UCSD-AML1 (cell line): ENCODE results near the gene COL4A2.

Source experiments
- DNase-seq: peaks from one replicate; lab custom pipeline; 2025; ENCODE audit not compliant: unreplicated experiment; lab: John Stamatoyannopoulos, UW

Gene COL4A2

DNA sequence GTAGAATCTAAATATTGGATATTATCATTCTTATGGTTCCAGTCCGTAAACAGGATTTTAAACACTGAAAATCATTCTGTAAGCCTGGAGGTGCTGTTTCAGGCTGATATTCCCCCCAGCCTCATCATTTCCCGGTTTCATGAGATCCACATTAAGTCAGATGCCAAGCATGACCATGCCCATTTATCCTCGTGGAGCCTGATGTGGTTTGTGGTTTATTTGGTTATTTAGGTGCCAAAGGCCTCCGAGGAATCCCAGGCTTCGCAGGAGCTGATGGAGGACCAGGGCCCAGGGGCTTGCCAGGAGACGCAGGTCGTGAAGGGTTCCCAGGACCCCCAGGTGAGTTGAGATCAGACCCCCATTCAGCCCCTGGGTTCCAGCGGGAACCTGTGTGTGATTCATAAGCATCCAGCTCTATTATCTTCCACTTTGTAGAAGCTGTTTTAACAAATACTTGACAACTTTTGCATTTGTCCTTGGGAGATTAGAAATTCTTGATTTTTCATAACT, 162.0 kb downstream of the COL4A2 start:
- DNase-seq: no peak

DNA sequence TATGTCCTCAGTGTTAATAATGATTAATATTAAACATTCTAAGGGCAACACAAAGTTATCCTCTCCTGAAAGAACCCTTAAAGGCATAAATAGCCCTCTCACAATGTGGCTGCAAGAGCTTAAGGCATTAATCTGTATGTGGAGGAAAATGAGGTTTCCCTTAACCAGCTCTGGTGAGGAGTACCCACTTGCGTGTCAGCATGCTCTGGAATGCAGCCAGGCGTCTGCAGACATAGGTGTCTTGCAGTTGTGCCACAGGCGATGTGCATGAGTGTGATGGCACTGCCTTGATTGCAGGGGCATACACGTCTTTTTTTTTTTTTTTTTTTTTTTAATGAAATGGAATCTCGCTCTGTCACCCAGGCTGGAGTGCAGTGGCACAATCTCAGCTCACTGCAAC, 162.5 kb downstream of the COL4A2 start:
- no peak for DNase-seq

DNA sequence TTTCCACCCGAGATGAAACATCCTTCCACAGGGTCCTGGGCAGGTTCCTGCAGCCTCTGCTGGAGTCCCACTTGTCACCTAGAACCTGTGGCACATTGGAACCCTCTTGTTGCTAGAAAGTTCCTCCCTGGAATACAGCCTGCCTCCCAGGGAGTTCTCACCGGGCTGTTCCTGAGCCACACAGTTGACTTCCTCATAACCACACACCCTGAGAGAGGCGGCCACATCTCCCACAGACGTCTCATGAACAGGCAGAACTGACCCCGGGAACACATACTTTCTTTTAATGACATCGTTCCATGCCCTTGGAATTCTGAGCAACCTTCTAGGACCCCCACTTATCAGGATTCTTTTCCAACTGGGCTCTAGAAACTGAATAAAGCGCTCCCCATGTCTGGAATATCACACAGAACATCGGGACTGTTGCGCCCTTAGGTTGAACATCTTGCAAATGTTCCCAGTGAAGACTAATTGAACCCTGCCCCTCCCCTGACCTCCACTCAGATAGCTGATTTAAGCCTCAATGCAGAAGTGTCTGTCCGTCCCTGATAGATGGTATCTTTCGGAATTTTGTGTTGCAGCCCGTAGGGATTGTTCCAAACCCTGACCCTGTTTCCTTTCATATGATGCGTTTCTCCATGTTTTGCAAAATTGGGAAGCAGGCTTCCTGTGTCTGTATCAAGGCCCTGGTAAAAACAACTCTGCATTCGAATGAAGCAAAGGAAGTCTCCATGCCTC, 163.4 kb downstream of the COL4A2 start:
- DNase-seq: no peak

DNA sequence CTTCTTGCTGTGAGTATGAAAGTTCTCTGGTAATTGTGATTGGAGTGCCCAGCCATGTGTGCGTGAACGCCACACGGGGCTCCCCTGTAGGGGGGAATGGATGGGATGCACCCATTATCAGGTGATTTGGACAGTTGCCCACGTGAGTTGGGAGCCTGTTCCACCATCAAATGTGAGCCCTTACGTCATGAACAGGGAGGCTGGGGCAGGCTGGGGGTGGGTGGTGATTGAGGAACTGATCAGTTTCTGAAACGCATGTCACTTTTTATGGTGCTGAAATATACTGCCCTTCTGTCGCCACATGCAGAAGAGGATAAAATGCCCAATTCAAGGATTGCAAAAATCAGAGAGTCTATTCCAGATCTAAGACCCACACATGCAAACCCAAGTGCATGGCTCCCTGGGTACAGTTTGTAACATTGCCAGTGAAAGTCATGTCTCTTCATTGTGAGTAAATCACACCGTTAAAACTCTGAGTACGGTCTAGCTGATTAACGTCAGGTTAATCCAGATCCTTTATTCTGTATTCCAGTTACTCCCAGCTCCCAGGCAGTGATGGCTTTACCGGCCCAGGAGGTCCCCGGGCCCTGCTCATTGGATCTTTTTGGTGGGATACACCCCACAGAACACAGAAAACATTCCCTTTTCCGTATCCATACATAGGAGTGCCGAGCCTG, 164.2 kb downstream of the COL4A2 start:
- DNase-seq: no peak

DNA sequence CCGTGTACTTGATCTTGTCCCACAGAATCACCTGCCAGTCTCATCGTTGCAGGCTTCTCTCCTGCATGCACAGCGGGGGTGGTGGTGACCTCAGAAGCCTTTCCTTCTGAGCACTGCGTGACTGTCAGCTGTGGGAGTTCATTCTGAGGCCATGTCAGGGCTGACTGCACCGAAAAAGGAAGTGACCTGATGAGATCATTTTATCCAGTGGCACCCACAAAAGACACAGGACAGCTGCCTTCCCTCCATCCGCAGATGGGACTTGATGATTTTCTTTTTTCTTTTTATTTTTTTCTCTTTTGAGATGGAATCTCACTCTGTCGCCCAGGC, 164.7 kb downstream of the COL4A2 start:
- peak; percentile 40 for DNase-seq

DNA sequence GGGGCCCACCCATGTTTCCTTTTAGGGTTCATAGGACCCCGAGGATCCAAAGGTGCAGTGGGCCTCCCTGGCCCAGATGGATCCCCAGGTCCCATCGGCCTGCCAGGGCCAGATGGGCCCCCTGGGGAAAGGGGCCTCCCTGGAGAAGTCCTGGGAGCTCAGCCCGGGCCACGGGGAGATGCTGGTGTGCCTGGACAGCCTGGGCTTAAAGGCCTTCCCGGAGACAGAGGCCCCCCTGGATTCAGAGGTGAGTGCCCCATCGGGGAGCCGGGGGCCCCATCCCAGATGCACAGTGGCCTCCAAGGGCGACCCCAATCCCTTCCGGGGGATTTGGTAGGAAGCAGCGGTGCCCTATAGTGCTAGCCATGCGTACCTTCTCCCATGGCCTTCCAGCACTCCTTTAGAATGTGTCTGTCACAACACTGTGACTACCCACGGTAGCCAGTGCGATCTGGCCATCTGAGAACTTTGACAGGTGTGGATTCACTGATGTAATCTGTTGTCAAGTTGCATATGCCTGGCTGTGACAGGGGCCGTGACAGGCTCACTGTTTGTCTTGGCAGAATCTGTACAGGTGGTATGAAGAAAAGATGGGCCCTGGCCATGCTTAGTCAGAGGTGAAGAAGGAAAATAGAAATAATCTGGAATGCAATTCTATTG, 165.9 kb downstream of the COL4A2 start:
- DNase-seq: no peak

DNA sequence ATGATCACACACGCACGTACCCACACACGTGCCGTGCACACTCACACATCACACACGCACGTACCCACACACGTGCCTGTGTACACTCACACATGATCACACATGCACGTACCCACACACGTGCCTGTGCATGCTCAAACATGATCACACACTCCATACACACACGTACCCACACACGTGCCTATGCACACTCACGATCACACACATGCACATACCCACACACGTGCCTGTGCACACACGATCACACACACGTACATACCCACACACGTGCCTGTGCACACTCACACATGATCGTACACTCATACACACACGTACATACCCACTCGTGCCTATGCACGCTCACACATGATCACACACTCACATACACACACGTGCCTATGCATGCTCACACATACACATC, 167.6 kb downstream of the COL4A2 start:
- DNase-seq: no peak

DNA sequence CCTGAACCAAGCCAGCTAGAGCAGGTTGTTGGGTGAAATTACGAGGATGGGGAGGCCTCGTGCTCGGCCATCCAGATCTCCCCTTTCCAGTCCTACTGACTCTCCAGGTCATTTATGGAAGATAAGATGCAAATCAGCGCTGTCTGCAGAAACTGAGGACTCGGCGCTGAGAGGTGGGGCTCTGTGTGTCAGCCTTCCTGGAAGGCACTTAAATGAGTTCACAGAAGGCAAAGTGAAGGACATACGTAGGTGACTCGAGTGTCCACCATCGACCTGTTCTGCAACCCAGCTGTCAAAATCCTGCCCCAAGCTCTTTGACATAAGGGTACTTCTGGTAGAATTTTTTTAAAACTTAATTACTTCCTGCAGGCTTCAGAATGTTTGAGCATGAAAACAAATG, 168.0 kb downstream of the COL4A2 start:
- DNase-seq: no peak

DNA sequence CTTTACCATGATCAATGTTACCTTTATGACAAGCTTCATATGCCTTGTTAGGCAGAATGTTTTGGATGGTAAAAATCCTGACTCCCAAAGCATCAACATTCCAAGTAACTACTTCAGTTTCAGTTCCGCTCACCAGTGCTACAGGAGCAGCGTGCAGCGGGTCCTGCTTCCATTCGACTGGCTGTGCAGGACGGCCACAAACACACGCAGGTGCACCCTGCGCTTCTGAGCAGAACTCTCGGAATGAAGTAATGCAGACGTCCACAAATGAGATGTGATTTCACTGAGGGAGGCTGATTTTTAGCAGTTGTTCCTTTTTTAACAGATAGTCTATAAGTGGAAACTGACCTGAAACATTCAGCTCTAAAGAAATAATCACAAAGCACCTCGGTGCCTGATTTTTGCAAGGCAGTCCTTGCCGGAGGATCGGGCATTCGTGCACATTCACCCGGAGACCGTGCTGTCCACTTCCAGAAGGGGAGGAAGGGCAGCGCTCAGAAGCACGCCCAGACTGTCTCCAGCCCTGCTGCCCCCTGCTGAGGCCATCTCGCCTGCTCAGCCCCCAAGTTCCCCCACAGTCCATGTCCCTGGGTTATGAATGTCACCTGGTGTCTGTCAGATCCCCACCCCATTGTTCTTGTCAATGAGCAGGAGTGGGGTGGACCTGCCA, 168.6 kb downstream of the COL4A2 start:
- no peak for DNase-seq

DNA sequence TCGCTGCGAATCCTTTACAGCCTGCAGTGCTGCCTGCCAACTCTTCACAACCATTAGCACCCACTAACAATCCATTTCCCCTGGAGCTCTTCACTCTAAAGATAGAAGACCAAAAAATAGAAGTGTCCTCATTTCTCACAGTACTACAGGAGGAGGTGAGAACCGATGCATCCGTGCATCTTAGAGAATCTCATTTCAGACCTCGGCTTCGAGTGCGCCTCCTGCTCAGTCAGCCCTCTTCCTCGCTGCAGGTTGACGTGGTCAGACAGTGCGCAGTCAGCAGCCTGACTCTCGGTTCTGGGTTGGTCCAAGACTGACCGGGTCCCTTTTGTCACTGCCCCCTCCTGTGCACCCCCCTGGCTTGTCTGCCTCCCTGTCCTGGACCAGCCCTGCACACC, 169.1 kb downstream of the COL4A2 start:
- no peak for DNase-seq

DNA sequence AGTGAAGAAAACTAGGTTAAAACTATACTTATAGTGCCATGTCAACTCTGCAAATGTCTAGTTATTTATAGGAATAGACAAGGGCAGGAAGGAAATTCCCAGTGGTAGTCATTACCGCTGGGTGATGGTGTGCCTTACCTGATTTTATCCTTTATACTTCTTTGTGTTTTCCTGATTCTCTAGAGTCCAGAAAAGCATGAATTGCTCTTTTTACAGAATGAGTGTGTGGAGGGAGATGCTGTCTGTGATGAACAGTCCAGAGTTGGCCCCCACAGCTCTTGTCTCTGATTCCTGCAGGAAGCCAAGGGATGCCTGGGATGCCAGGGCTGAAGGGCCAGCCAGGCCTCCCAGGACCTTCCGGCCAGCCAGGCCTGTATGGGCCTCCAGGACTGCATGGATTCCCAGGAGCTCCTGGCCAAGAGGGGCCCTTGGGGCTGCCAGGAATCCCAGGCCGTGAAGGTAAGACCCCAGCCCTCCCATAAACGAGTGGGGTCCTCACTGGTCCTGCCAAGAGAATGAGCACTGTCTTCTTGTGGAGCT, 170.7 kb downstream of the COL4A2 start:
- DNase-seq: no peak

DNA sequence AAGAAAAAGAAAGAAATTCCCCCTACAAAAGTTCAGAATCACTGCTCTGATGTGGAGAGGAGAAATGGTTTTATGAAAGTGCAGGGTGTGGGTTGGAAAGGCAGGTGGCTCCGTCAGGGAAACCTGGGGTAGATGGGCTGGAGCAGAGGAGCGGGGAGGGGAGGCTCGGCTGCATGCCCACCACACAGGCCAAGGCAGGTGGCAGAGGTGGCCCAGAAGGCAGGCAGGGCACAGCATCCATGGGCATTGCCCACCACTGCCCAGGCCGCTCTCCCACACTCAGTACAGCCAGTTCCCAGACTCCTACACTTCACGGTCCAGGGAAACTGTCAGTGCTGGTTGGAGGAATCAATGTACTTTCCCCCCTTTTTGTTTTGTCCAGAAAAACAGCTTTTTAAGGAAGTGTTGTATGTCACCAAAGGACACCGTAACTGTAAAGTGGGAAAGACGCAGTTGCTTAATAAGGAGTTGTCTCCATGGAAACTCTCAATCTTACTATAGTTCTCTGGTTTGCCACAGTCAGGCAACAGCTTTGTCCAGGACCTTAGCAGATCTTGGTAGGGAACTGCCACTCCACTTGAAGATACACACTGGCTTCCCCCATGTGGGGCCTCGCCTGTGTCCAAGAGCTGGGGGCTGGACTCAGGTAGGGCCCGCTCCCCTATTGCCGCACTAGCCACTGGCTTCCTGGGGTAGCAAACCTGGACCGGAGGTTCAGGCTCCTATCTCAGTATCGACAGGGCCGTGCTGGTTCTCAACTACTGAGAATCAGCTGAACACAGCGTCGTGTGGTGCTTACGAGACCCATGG, 171.5 kb downstream of the COL4A2 start:
- no peak for DNase-seq

DNA sequence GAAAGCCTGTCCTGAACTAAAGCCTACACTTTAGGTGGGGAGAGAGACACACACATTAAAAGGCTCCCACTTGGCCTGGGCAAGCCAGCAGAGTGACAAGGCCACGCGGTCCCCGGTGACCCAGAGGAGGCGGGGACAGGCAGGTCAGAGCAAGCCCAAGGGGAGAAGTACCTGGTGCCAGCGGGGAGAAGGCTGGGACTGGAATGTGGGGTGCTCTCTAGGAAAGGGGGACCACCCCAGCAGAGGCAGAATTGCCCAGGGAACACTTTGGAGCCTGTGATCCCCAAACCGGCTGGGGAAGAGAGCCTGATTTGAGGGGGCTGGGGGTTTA, 172.1 kb downstream of the COL4A2 start:
- no peak for DNase-seq

DNA sequence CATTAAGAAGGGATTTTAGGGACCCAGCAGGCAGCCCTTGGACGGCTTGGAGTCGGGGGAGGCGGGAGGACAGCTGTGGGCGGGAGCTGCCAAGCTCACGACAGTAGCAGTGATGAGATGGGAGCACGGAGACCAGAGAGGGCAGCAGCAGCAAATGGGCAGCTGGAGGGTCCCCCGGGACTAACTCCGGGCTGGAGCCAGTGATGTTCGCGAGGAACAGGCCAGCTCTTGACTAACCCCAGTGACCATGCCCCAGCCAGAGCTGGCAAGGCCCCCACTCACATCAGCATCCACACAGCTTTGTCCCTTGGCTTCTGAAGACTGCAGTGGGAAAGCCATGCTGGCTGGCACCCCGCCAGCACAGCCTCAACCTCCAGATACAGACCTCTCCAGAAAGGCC, 172.6 kb downstream of the COL4A2 start:
- DNase-seq: no peak

DNA sequence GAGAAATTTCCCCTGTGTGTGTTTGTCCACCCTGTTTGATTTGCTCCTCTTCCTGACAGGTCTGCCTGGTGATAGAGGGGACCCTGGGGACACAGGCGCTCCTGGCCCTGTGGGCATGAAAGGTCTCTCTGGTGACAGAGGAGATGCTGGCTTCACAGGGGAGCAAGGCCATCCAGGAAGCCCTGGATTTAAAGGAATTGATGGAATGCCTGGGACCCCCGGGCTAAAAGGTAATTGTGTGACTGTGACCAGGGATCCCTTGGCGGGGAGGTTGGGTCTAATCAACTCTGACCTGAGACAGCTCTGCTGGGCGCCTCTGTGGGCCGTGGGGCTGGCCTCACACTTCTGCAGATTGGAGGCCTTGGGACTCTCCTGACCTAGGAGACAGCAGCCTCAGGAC, 173.1 kb downstream of the COL4A2 start:
- DNase-seq: no peak

DNA sequence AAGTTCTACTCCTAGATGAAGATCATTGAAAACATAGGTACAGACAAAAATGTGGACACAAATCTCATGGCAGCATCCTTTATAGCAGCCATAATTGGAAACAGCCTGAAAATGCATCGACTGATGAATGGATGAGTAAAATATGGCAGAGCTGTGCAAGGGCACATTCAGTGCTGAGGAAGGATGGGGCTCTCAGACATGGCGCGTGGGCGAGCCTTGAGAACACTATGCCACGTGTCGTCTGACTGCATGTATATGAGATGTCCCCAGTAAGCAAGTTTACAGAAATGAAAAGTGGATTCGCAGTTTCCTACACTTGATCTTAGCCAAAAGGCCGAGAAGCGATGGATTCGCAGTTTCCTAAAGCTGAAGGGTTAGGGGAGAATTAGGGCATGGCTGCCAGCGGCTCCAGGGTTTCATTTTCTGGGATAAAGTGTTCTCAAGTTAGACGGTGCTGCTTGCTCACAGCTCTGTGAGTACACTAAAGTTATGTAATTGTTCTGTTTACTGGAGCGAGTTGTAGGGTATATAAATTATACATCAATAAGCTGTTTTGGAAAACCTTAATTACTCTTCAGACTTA, 176.4 kb downstream of the COL4A2 start:
- DNase-seq: no peak

DNA sequence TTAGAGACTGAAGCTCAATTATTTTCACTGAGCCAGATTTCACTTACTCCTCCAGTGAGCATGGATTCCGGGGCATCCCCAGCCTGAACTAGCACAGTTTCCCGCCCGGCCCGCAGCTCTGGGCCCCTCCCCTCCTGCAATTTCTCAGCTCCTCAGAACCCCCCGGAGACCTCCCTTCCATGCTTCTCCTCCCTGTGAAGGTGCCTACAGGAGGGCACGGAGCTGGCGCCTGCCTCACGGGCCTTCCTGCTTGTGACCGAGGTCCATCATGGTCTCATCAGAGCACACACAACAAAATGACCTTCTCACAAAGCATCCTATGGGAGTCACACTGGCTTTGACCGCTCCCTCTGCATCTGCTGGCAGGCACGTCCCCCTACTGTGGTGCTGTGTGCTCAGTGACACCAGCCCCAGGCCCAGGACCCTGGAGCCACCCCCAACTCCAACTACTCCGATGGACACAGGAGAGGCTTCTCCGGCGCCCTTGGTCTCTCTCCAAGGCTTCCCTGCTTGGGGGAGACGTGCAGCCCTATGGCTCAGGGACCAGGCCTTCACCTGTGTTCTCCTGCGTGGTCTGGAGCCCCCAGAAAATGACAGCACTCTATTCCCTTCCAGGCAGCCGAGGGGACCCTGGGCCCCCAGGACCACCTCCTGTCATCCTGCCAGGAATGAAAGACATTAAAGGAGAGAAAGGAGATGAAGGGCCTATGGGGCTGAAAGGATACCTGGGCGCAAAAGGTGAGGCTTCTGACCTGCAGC, 177.4 kb downstream of the COL4A2 start:
- DNase-seq: no peak

DNA sequence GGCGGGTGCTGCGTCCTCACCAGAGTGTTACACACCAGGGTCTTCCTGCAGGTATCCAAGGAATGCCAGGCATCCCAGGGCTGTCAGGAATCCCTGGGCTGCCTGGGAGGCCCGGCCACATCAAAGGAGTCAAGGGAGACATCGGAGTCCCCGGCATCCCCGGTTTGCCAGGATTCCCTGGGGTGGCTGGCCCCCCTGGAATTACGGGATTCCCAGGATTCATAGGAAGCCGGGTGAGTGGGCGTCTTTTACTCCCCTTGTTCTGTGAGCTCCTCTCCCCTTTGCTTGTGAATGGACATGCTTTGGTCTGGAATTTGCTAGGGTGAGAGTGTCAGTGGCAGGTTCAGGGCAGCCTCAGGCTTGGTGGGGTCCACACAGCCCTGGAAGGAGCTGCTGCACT, 178.5 kb downstream of the COL4A2 start:
- no peak for DNase-seq

DNA sequence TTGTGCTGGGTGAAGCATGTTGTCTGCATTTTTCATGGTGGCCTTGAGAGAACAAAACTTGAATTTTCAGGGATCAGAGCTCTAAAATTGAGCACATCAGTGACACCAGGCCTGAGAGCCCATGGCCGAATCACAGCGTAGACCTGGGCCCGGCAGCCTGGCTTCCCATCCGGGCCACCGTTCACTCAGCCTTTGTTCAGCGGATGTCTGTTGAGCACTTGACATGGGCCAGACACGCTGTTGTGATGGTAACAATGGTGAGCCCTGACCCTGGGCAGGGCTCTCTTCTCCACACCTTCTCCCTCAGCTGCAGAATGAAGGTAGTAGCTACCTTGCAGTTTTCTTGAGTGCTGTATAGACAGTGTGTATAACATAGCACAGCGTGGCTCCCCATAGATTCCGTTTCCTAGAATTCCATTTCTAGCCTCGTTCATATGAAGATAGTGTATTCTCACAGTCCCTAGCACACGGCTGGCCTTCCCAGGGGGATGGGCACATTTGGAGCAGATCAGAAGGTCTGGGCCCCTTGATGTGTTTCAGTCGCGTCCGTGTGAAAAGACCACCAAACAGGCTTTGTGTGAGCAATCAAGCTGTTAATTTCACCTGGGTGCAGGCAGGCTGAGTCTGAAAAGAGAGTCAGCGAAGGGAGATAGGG, 179.1 kb downstream of the COL4A2 start:
- DNase-seq: no peak
